Measurements from ENCODE around the gene UNC5C.

- no peak for TF ChIP-seq POLR2A (IDR thresholded peaks at IDR 0.05)
- TF ChIP-seq, protein P1, sequence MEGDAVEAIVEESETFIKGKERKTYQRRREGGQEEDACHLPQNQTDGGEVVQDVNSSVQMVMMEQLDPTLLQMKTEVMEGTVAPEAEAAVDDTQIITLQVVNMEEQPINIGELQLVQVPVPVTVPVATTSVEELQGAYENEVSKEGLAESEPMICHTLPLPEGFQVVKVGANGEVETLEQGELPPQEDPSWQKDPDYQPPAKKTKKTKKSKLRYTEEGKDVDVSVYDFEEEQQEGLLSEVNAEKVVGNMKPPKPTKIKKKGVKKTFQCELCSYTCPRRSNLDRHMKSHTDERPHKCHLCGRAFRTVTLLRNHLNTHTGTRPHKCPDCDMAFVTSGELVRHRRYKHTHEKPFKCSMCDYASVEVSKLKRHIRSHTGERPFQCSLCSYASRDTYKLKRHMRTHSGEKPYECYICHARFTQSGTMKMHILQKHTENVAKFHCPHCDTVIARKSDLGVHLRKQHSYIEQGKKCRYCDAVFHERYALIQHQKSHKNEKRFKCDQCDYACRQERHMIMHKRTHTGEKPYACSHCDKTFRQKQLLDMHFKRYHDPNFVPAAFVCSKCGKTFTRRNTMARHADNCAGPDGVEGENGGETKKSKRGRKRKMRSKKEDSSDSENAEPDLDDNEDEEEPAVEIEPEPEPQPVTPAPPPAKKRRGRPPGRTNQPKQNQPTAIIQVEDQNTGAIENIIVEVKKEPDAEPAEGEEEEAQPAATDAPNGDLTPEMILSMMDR (IDR thresholded peaks at IDR 0.05) = no peak
Measured at GRCh38 chr4:95248720-95249425, 299.9 kb downstream of the UNC5C start.
